GM18951 (cell line): ENCODE measurements around the gene ASCC1.
"Not testable (repeated sequence)": the region's sequence is repeated elsewhere in the genome, so short reads cannot be mapped to it uniquely, and the experiment has no call there.

Source experiments
- POLR2A ChIP-seq: IDR thresholded peaks from 4 replicates; pipeline ENCODE4 v1.6.1; 2011; ENCODE audit warnings: mild to moderate bottlenecking; ENCODE audit not compliant: insufficient read length, insufficient read depth; ENCODE audit errors: extremely low read depth
- in situ Hi-C: fragments of 300-500 bp; cut with MboI; formaldehyde crosslinking; loops from one replicate; pipeline ENCODE4 v1.12.0; 2022; ENCODE audit warnings: low sequenced_read_pairs, mixed read lengths, inconsistent platforms; ENCODE audit not compliant: unreplicated experiment

Gene ASCC1

GRCh38 chr10:72255977-72256729 is 40.1 kb upstream of the ASCC1 start:
- TF ChIP-seq POLR2A, result no peak
- in situ Hi-C loops, result no loop called here

- in situ Hi-C loops, result no loop called here
- TF ChIP-seq POLR2A, result no peak
These were observed 38.9 kb upstream of the ASCC1 start for GRCh38 chr10:72254813-72255568.

GRCh38 chr10:72253578-72253977 is 37.5 kb upstream of the ASCC1 start:
- no peak for TF ChIP-seq POLR2A
- in situ Hi-C loops, result no loop called here

- TF ChIP-seq POLR2A, result no peak
- in situ Hi-C loops, result no loop called here
These were observed 36.9 kb upstream of the ASCC1 start for GRCh38 chr10:72252972-72253371.

- in situ Hi-C loops, result no loop called here
- TF ChIP-seq POLR2A, result no peak
These were observed 35.6 kb upstream of the ASCC1 start for GRCh38 chr10:72251635-72252034.

- in situ Hi-C loops, result no loop called here
- TF ChIP-seq POLR2A, result no peak
These were observed 34.6 kb upstream of the ASCC1 start for GRCh38 chr10:72250666-72251065.

- in situ Hi-C loops, result not testable (repeated sequence)
These were observed 33.2 kb upstream of the ASCC1 start for GRCh38 chr10:72249176-72249862.

GRCh38 chr10:72248468-72249151 is 32.5 kb upstream of the ASCC1 start:
- in situ Hi-C loops, result no loop called here
- TF ChIP-seq POLR2A, result peak; percentile 76

GRCh38 chr10:72245949-72246525 is 30.0 kb upstream of the ASCC1 start:
- no peak for TF ChIP-seq POLR2A
- in situ Hi-C loops, result no loop called here

- in situ Hi-C loops, result no loop called here
- TF ChIP-seq POLR2A, result no peak
These were observed 28.5 kb upstream of the ASCC1 start for GRCh38 chr10:72244573-72245038.

- in situ Hi-C loops, result no loop called here
- TF ChIP-seq POLR2A, result no peak
These were observed 27.9 kb upstream of the ASCC1 start for GRCh38 chr10:72243822-72244437.

GRCh38 chr10:72242675-72243074 is 26.6 kb upstream of the ASCC1 start:
- in situ Hi-C loops, result no loop called here

More at GRCh38 chr10:72242675-72243074, 26.6 kb upstream of the ASCC1 start:
- no peak for TF ChIP-seq POLR2A
